Neural cell (in vitro differentiated cells): ENCODE data around the gene BCL2. TPM values are rescaled to one million over a fixed set of nuclear protein-coding genes. Genes with fewer than 3 reads are reported as not detected.

Source experiments
- H2AFZ ChIP-seq: fragments of 200-600, 300-800 bp; sonication (generic), shearing (Covaris generic); 2 replicates; pipeline ENCODE4 v1.6.0; 2014; ENCODE audit warnings: low read depth, mild to moderate bottlenecking, antibody characterized with exemption, low read length, moderate library complexity
- H3F3A ChIP-seq: fragments of 200-600 bp; shearing (Covaris generic); 2 replicates; pipeline ENCODE4 v1.6.1; 2016; ENCODE audit warnings: mild to moderate bottlenecking, moderate library complexity, mixed read lengths, antibody characterized with exemption, low read length; ENCODE audit not compliant: insufficient read depth, poor library complexity, severe bottlenecking
- H3K27ac ChIP-seq: fragments of 200-600, 300-800 bp; sonication (generic), shearing (Covaris generic); 2 replicates; pipeline ENCODE4 v1.5.1; 2014; ENCODE audit warnings: mild to moderate bottlenecking, low read length, moderate library complexity
- H3K27me3 ChIP-seq: fragments of 300-800, 200-600 bp; sonication (generic), shearing (Covaris generic); 2 replicates; pipeline ENCODE4 v1.6.0; 2014; ENCODE audit warnings: mild to moderate bottlenecking, low read depth, low read length, moderate library complexity; ENCODE audit not compliant: insufficient read depth
- H3K36me3 ChIP-seq: fragments of 300-800, 200-600 bp; sonication (generic), shearing (Covaris generic); 2 replicates; pipeline ENCODE4 v1.5.1; 2014; ENCODE audit warnings: mild to moderate bottlenecking, antibody characterized with exemption, low read length, moderate library complexity; ENCODE audit not compliant: insufficient read depth
- H3K4me2 ChIP-seq: fragments of 300-800, 200-600 bp; sonication (generic), shearing (Covaris generic); 2 replicates; pipeline ENCODE4 v1.6.0; 2014; ENCODE audit warnings: mild to moderate bottlenecking, low read length
- H3K4me3 ChIP-seq: fragments of 300-800, 200-600 bp; sonication (generic), shearing (Covaris generic); 2 replicates; pipeline ENCODE4 v1.5.1; 2014; ENCODE audit warnings: mild to moderate bottlenecking, low read length, moderate library complexity
- H3K79me2 ChIP-seq: fragments of 200-600 bp; shearing (Covaris generic); replicated peaks from 2 replicates; pipeline ENCODE4 v1.6.0; 2014; ENCODE audit warnings: mild to moderate bottlenecking, low read length, moderate library complexity; ENCODE audit not compliant: insufficient read depth
- H3K9ac ChIP-seq: fragments of 300-800, 200-600 bp; sonication (generic), shearing (Covaris generic); 2 replicates; pipeline ENCODE4 v1.6.1; 2016; ENCODE audit warnings: mild to moderate bottlenecking, low read length, mixed read lengths
- H3K9me2 ChIP-seq: fragments of 200-600 bp; shearing (Covaris generic); 2 replicates; pipeline ENCODE4 v1.6.1; 2016; ENCODE audit warnings: mild to moderate bottlenecking, low read length, mixed read lengths; ENCODE audit not compliant: insufficient read depth
- H3K9me3 ChIP-seq: fragments of 200-600, 300-800 bp; sonication (generic), shearing (Covaris generic); 2 replicates; pipeline ENCODE4 v1.6.1; 2016; ENCODE audit warnings: mild to moderate bottlenecking, mixed run types, low read length, moderate library complexity, mixed read lengths
- H4K20me1 ChIP-seq: fragments of 200-600 bp; shearing (Covaris generic); 2 replicates; pipeline ENCODE4 v1.6.1; 2016; ENCODE audit warnings: mild to moderate bottlenecking, mixed run types; ENCODE audit not compliant: insufficient read depth
- EP300 ChIP-seq: fragments of 450-650 bp; conservative IDR thresholded peaks from 2 replicates; pipeline ENCODE4 v1.6.1; 2014; ENCODE audit warnings: antibody characterized with exemption, mild to moderate bottlenecking, moderate library complexity; ENCODE audit not compliant: poor library complexity, severe bottlenecking
- EZH2 ChIP-seq: fragments of 200-600, 300-800 bp; shearing (Covaris generic), sonication (generic); IDR thresholded peaks from 2 replicates; pipeline ENCODE4 v1.6.1; 2014; ENCODE audit warnings: antibody characterized with exemption, low read length, borderline replicate concordance, mild to moderate bottlenecking; ENCODE audit not compliant: insufficient read depth, poor library complexity, severe bottlenecking
- MXI1 ChIP-seq: fragments of 450-650 bp; conservative IDR thresholded peaks from 2 replicates; pipeline ENCODE4 v1.6.1; 2014; ENCODE audit warnings: antibody characterized with exemption, mild to moderate bottlenecking; ENCODE audit not compliant: poor library complexity, severe bottlenecking
- POLR2AphosphoS5 ChIP-seq: IDR thresholded peaks from 2 replicates; pipeline ENCODE4 v1.6.1; 2012
- RAD21 ChIP-seq: fragments of 450-650 bp; conservative IDR thresholded peaks from 2 replicates; pipeline ENCODE4 v1.6.1; 2014; ENCODE audit warnings: antibody characterized with exemption, mild to moderate bottlenecking, moderate library complexity
- SMC3 ChIP-seq: fragments of 450-650 bp; conservative IDR thresholded peaks from 2 replicates; pipeline ENCODE4 v1.6.1; 2014; ENCODE audit warnings: antibody characterized with exemption, mild to moderate bottlenecking, moderate library complexity; ENCODE audit not compliant: poor library complexity
- TAF1 ChIP-seq: IDR thresholded peaks from 2 replicates; pipeline ENCODE4 v1.6.1; 2012; ENCODE audit warnings: low read depth
- polyA plus RNA-seq: library from polyadenylated mRNA; depleted of rRNA; stranded (reverse); fragments of >200 nt; gene quantifications from 2 replicates; pipeline ENCODE4 v1.2.3, GENCODE V29; 2014
- TF ChIP-seq, protein P1 (sequence below): IDR thresholded peaks from 2 replicates; pipeline ENCODE4 v1.6.1; 2012; ENCODE audit warnings: borderline replicate concordance
- TF ChIP-seq, protein P2 (sequence below): fragments of 450-650 bp; IDR thresholded peaks from 2 replicates; pipeline ENCODE4 v1.5.1; 2014; ENCODE audit warnings: antibody characterized with exemption, mild to moderate bottlenecking, moderate library complexity; ENCODE audit not compliant: poor library complexity, severe bottlenecking

Gene BCL2
- polyA plus RNA-seq, 1 donor from 2014 or later = 3.4 TPM

DNA sequence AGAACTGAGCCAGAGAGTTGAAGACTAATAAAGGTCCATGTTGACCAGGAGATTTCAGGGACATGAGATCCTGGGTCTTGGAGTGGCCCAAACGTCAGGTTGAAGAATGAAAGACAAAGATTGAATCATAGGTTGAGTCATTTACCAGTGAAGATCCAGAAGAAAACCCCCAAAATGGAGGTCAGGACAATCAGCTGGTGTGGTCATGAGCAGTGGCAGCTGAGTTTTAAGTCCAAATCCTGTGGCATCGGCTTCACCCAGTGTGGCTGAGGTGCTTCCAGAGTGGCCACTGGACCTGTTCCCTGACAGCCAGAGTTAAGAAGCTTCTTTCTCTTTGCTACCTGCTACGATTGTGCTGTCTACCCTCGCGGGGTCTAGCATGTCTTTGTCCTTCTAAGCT is 234.0 kb downstream of the BCL2 start:
- no peak overlapping the region for H3K4me3 ChIP-seq
- H3F3A ChIP-seq = no peaks in the 10 kb centered on the region
- no peak overlapping the region for H3K9ac ChIP-seq
- TF ChIP-seq EZH2 (no peak), TAF1 (no peak), POLR2AphosphoS5 (no peak), SMC3 (no peak), MXI1 (no peak), EP300 (no peak), RAD21 (no peak)
- TF ChIP-seq, protein P1, sequence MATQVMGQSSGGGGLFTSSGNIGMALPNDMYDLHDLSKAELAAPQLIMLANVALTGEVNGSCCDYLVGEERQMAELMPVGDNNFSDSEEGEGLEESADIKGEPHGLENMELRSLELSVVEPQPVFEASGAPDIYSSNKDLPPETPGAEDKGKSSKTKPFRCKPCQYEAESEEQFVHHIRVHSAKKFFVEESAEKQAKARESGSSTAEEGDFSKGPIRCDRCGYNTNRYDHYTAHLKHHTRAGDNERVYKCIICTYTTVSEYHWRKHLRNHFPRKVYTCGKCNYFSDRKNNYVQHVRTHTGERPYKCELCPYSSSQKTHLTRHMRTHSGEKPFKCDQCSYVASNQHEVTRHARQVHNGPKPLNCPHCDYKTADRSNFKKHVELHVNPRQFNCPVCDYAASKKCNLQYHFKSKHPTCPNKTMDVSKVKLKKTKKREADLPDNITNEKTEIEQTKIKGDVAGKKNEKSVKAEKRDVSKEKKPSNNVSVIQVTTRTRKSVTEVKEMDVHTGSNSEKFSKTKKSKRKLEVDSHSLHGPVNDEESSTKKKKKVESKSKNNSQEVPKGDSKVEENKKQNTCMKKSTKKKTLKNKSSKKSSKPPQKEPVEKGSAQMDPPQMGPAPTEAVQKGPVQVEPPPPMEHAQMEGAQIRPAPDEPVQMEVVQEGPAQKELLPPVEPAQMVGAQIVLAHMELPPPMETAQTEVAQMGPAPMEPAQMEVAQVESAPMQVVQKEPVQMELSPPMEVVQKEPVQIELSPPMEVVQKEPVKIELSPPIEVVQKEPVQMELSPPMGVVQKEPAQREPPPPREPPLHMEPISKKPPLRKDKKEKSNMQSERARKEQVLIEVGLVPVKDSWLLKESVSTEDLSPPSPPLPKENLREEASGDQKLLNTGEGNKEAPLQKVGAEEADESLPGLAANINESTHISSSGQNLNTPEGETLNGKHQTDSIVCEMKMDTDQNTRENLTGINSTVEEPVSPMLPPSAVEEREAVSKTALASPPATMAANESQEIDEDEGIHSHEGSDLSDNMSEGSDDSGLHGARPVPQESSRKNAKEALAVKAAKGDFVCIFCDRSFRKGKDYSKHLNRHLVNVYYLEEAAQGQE = no peak
- TF ChIP-seq, protein P2, sequence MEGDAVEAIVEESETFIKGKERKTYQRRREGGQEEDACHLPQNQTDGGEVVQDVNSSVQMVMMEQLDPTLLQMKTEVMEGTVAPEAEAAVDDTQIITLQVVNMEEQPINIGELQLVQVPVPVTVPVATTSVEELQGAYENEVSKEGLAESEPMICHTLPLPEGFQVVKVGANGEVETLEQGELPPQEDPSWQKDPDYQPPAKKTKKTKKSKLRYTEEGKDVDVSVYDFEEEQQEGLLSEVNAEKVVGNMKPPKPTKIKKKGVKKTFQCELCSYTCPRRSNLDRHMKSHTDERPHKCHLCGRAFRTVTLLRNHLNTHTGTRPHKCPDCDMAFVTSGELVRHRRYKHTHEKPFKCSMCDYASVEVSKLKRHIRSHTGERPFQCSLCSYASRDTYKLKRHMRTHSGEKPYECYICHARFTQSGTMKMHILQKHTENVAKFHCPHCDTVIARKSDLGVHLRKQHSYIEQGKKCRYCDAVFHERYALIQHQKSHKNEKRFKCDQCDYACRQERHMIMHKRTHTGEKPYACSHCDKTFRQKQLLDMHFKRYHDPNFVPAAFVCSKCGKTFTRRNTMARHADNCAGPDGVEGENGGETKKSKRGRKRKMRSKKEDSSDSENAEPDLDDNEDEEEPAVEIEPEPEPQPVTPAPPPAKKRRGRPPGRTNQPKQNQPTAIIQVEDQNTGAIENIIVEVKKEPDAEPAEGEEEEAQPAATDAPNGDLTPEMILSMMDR = no peak
- H4K20me1 ChIP-seq = no peaks in the 10 kb centered on the region
- H3K27me3 ChIP-seq = no peaks in the 10 kb centered on the region
- no peak overlapping the region for H3K4me2 ChIP-seq
- no peak overlapping the region for H2AFZ ChIP-seq
- no peaks in the 10 kb centered on the region for H3K9me3 ChIP-seq
- H3K27ac ChIP-seq = no peak overlapping the region
- no peaks in the 10 kb centered on the region for H3K9me2 ChIP-seq
- no peaks in the 10 kb centered on the region for H3K36me3 ChIP-seq
- no peaks in the 10 kb centered on the region for H3K79me2 ChIP-seq

DNA sequence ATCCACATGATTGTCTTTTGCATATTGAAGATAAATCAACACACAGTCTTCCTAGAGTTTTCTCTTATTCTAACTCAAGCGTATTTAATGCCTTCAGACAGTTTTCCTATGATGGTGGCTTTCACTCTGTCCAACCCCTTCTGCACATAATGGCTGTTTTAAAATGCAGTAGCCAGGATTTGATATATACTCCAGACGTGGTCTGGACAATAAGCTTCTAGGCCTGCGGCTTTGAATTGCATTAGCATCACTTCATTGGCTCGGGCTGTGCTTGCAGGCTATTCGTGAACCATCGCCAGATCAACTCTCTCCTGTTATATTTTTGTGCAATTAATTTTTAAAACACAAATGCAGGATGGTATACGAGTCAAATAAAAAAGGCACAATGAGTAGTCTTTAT is 235.3 kb downstream of the BCL2 start:
- Histone ChIP-seq H2AFZ (no peak overlapping the region), H3K79me2 (no peaks in the 10 kb centered on the region), H3K9me3 (no peaks in the 10 kb centered on the region), H3K27ac (no peak overlapping the region), H3K36me3 (no peaks in the 10 kb centered on the region), H3K27me3 (no peaks in the 10 kb centered on the region), H3K9ac (no peak overlapping the region), H3K4me3 (no peak overlapping the region), H3F3A (no peaks in the 10 kb centered on the region), H4K20me1 (no peaks in the 10 kb centered on the region), H3K9me2 (no peaks in the 10 kb centered on the region), H3K4me2 (no peak overlapping the region)
- TF ChIP-seq, protein P1 = no peak
- TF ChIP-seq, protein P2 = no peak
- no peak for TF ChIP-seq MXI1
- no peak for TF ChIP-seq SMC3
- no peak for TF ChIP-seq RAD21
